ENCODE results near the gene EIF3L. TPM values are rescaled to one million over a fixed set of nuclear protein-coding genes. Genes with fewer than 3 reads are reported as not detected.

Gene EIF3L
- polyA plus RNA-seq, 1 donor: 1,085 TPM

- no peak for DNase-seq
Measured at GRCh38 chr22:37925767-37926166, 76.5 kb downstream of the EIF3L start.

GRCh38 chr22:37926358-37926757 lies 77.1 kb downstream of the EIF3L start:
- DNase-seq: no peak

DNA sequence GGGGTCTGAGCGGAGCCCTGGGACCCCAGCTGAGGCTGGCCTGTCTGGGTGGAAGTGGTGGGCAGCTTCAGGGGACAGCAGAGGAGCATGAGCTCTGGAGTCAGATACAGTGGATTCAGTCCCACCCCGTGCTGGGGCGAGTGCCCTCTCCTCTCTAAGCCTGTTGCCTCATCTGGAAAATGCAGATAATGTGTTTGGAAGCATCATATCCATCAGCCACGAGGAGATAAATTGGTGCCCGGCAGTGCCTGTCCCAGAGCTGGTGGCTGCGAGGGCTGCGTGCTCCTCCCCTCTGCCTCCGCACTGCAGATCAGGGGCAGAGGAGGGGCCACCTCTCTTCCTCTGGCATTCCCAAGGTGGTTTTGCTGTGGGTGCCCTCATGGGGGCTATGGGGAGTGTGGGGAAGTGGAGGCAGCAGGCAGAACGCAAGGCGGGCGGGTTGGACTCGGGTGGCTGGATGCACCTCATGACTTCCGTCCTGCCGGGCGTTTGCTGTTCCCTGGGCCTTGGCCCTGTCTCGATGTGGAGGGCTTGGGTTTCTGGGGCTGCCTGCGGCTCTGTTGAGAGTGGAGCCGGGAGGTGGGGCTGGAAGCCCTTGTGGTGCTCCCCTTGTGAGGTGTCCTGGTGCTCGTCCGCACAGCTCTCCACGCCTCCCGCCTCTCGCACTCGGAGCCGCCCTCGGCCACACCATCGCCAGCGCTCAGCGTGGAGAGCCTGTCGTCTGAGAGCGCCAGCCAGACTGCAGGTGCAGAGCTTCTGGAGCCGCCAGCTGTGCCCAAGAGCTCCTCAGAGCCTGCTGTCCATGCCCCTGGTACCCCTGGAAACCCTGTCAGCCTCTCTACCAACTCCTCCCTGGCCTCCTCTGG lies 77.8 kb downstream of the EIF3L start:
- no peak for DNase-seq

GRCh38 chr22:37927637-37927936 lies 78.4 kb downstream of the EIF3L start:
- no peak for DNase-seq

DNA sequence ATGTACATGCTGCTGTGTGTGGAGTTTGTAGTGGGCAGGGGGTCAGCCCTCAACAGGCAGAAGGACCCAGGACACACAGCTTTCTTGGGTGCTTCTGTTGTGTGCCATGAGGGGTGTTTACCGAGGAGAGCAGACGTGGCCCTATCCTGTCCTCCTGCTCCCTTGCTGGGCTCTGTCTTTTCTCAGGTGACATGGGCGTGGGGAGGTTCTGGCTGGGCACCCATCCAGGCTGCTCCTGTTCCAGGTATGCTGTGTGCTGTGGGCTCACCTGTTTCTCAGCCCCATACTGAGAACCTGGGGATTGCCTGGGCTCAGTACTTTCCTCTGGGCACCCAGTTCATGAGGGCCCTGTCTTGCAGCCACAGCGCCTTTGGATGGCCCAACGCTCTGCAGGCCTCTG lies 80.2 kb downstream of the EIF3L start:
- no peak for DNase-seq

GRCh38 chr22:37930270-37930951 lies 81.2 kb downstream of the EIF3L start:
- no peak for DNase-seq

DNA sequence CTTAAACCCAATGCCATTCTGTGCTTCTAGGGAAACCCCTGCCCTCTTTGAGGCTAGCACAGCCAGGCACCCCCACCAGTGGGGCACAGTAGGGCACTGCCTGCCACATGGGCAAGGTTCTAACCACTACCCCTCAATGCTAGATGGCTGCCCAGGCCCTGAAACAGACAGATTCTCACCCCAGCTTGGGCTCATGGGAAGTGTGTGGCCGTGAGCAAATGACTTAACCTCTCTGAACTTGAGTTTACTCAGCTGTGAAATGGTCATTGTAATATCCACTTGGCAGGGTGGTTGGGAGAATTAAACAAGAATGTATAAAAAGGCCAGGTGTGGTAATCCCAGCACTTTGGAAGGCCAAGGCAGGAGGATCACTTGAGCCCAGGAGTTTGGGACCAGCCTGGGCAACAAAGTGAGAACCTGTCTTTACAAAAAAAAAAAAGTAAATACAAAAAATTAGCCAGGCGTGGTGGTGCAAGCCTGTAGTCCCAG lies 81.8 kb downstream of the EIF3L start:
- DNase-seq: no peak

DNA sequence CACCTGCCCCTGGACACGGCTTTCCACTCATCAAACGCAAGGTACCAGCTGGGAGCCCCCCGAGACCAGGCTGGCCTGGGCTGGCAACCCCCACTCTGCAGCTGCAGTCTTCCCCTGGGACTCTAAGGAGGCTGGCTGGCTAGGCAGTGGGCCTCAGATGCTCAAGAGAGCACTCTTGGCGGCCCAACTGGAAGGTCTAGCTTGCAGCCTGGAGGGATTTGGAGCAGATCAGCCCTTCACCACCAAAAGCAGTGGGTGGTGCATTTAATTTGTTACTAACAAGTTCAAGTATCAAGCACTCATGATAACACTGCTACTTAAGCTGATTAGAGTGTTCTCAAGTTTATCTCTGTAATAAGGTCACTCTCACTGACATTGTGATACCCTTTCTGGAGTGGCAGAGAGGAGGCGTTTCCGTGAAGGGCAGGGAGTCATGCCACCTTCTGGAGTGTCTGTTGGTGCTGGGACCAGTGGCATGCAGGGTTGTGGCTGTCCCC lies 82.7 kb downstream of the EIF3L start:
- DNase-seq: no peak

- DNase-seq: no peak
Measured at GRCh38 chr22:37932401-37932800, 83.2 kb downstream of the EIF3L start.

- no peak for DNase-seq
Measured at GRCh38 chr22:37932821-37933578, 83.8 kb downstream of the EIF3L start.

- peak; percentile 80 for DNase-seq
Measured at GRCh38 chr22:37933711-37934376, 84.6 kb downstream of the EIF3L start.

Other genes starting within 250 kb of the EIF3L start
- 69.4 TPM for gene GGA1, start 240.6 kb upstream of the EIF3L start, polyA plus RNA-seq (ENCODE audit: insufficient read length)
- gene SH3BP1, start 209.8 kb upstream of the EIF3L start, polyA plus RNA-seq (ENCODE audit: insufficient read length): 27.1 TPM
- gene PDXP, start 190.7 kb upstream of the EIF3L start, polyA plus RNA-seq (ENCODE audit: insufficient read length): 15.4 TPM
- 326 TPM for gene LGALS1, start 173.8 kb upstream of the EIF3L start, polyA plus RNA-seq (ENCODE audit: insufficient read length)
- 19.9 TPM for gene NOL12, start 163.1 kb upstream of the EIF3L start, polyA plus RNA-seq (ENCODE audit: insufficient read length)
- gene TRIOBP, start 152.4 kb upstream of the EIF3L start, polyA plus RNA-seq (ENCODE audit: insufficient read length): 62.9 TPM
- 13.5 TPM for gene GCAT, start 41.5 kb upstream of the EIF3L start, polyA plus RNA-seq (ENCODE audit: insufficient read length)
- not detected for gene GALR3, start 26.0 kb upstream of the EIF3L start, polyA plus RNA-seq (ENCODE audit: insufficient read length)
- gene ANKRD54, start 5.1 kb upstream of the EIF3L start, polyA plus RNA-seq (ENCODE audit: insufficient read length): 27.8 TPM
- gene MICALL1, start 56.9 kb downstream of the EIF3L start, polyA plus RNA-seq (ENCODE audit: insufficient read length): 26.2 TPM
- 5.9 TPM for gene C22orf23, start 104.2 kb downstream of the EIF3L start, polyA plus RNA-seq (ENCODE audit: insufficient read length)
- 61.8 TPM for gene POLR2F, start 104.3 kb downstream of the EIF3L start, polyA plus RNA-seq (ENCODE audit: insufficient read length)
- gene SOX10, start 135.1 kb downstream of the EIF3L start, polyA plus RNA-seq (ENCODE audit: insufficient read length): 1.3 TPM
- gene PICK1, start 208.0 kb downstream of the EIF3L start, polyA plus RNA-seq (ENCODE audit: insufficient read length): 37.2 TPM
- 1.6 TPM for gene SLC16A8, start 234.8 kb downstream of the EIF3L start, polyA plus RNA-seq (ENCODE audit: insufficient read length)